ENCODE measurements around the gene HS3ST5. TPM values are rescaled to one million over a fixed set of nuclear protein-coding genes. Genes with fewer than 3 reads are reported as not detected.

Gene HS3ST5
- total and polyA plus RNA-seq, 2 experiments from 2014 or later: 2.8 to 3.5 TPM

- no peak for TF ChIP-seq ZNF462 (CRISPR knock-in tag; IDR thresholded peaks at IDR 0.05)
- TF ChIP-seq ZNF114 (CRISPR knock-in tag; IDR thresholded peaks at IDR 0.05): no peak
- no peak for TF ChIP-seq REST (IDR thresholded peaks at IDR 0.05; ENCODE audit: unreplicated experiment)
- TF ChIP-seq EZH2phosphoT487 (IDR thresholded peaks at IDR 0.05; ENCODE audit: unreplicated experiment): no peak
- TF ChIP-seq POLR2AphosphoS5 (IDR thresholded peaks at IDR 0.05; ENCODE audit: low read depth): no peak
These were observed 202.4 kb downstream of the HS3ST5 start (continued) for GRCh38 chr6:114140416-114140815.

All from GM23338 (cell line).